Measurements from ENCODE around the gene CD200. TPM values are rescaled to one million over a fixed set of nuclear protein-coding genes. Genes with fewer than 3 reads are reported as not detected.

The CD200 gene
- total RNA-seq, 3 donors from 2014 or later, result 100 to 125 (median 109) TPM

Other genes with a start within 250 kb of the CD200 start
- 1 to 10 TPM; 1.5 to 2.2 (median 2.1) TPM for gene C3orf52, start 246.8 kb upstream of the CD200 start, total RNA-seq
- gene GCSAM, start 199.9 kb upstream of the CD200 start, total RNA-seq, result 1 to 10 TPM; 1.3 to 2.0 (median 2.0) TPM
- gene SLC9C1, start 38.9 kb upstream of the CD200 start, total RNA-seq, result not detected
- gene BTLA, start 166.3 kb downstream of the CD200 start, total RNA-seq, result 10 to 100 TPM; 29.8 to 46.3 (median 33.2) TPM
- 10 to 100 TPM; 81.5 to 93.9 (median 88.8) TPM for gene ATG3, start 228.8 kb downstream of the CD200 start, total RNA-seq
- gene SLC35A5, start 228.9 kb downstream of the CD200 start, total RNA-seq, result 10 to 100 TPM; 12.2 to 13.5 (median 12.3) TPM